Activated T-helper 2 cell treated with anti-CD3 and anti-CD28 coated beads, Interferon-gamma antibody, Interleukin-2, Interleukin-4, amounts not matched to agents 10 μg/mL and 5 μg/mL and 100 μg/mL, durations not matched to agents 14 hours and 24 hours and 36 hours (primary cell): ENCODE results near the gene HOXC10. TPM values are rescaled to one million over a fixed set of nuclear protein-coding genes. Genes with fewer than 3 reads are reported as not detected.

Experiments used
- DNase-seq: peaks from one replicate; pipeline ENCODE4 v3.0.0; 2021; ENCODE audit warnings: low spot score
- H3K27ac Mint-ChIP-seq: one replicate; pipeline ENCODE4 v1.8.0; 2021; ENCODE audit warnings: mixed read lengths
- H3K27me3 Mint-ChIP-seq: one replicate; pipeline ENCODE4 v1.8.0; 2021; ENCODE audit warnings: low read depth, mixed read lengths
- H3K36me3 Mint-ChIP-seq: one replicate; pipeline ENCODE4 v1.8.0; 2021; ENCODE audit warnings: low read depth, mixed read lengths
- H3K4me1 Mint-ChIP-seq: one replicate; pipeline ENCODE4 v1.8.0; 2021; ENCODE audit warnings: low read depth, mixed read lengths
- H3K4me3 Mint-ChIP-seq: one replicate; pipeline ENCODE4 v1.8.0; 2021; ENCODE audit warnings: low read depth, mild to moderate bottlenecking, moderate library complexity, mixed read lengths
- H3K9me3 Mint-ChIP-seq: one replicate; pipeline ENCODE4 v1.8.0; 2021; ENCODE audit warnings: mixed read lengths
- intact Hi-C: fragments of 100-400 bp; cut with micrococcal nuclease; formaldehyde crosslinking; loops from one replicate; pipeline ENCODE4 v1.15.1; 2023
- total RNA-seq: library from RNA; stranded (reverse); gene quantifications from 2 replicates; pipeline ENCODE4 v1.2.3, GENCODE V29; 2022

HOXC10 gene
- total RNA-seq, 1 donor from 2014 or later: not detected

DNA sequence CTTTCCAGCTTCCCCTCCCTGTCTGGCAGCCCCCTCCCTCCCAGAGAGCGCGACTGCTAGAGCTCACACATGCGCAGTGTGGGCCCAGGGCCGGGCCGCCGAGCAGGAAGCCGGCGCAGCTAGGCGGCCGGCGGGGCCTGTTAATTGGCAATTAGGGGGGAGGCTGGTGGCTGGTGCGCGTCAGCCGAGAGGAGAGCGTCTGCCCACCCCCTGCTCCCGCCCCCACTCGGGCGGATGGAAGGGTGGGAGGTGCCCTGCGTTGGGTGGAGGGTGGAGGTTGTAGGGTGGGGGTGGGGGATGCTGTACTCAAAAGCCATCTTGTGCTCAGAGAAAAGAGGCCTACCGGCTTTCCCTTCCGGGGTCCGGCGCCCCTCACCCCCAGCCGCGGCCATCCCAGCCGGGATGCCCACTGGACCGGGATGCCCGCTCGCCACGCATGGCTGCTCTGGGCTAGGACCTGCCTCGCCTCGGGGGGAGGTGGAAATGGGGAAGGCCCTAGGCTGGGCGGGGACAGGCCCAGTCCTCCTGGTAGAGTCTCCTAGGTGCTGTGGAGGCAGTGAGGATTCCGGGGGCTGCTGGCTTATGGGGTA is 33.0 kb downstream of the HOXC10 start:
- H3K4me3 Mint-ChIP-seq: peak overlapping the region; percentile 81
- peaks cover 75% of the 10 kb centered on the region for H3K27me3 Mint-ChIP-seq
- H3K9me3 Mint-ChIP-seq: no peaks in the 10 kb centered on the region
- intact Hi-C loops: loop anchor here (2.0 to 10.0 kb wide), 3 partner anchors 15 to 1013 kb away; partner anchors contain the start of genes EIF4B and HOXC5
- peaks cover 17% of the 10 kb centered on the region for H3K4me1 Mint-ChIP-seq
- H3K36me3 Mint-ChIP-seq: peaks cover 5% of the 10 kb centered on the region
- peak; percentile 67 for DNase-seq
- H3K27ac Mint-ChIP-seq: peak overlapping the region; percentile 18

DNA sequence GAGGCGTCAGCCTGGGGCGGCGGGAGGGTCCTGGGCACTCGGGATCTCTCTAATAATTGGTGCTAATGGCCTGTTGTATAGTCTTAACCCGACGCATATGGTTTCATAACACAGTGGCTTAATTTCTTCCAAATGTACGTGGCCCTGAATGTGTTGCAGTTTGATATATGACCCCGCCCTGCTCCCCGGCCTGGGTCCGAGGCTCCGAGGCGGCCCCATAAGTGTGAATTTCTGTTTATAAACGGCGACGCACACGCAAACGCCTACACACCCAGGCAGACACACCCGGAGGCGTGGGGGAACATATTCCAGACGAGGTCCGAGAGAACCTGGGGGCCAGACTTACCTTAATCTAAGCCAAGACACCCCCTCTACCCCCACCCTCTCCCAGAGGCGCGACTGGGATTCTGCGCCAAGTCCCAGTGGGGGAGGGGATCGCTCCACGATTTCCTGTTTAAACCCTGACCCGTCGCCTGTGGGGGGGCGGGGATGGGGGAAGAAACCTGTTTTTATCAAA is 33.6 kb downstream of the HOXC10 start:
- H3K9me3 Mint-ChIP-seq: no peaks in the 10 kb centered on the region
- H3K4me1 Mint-ChIP-seq: peaks cover 17% of the 10 kb centered on the region
- peaks cover 75% of the 10 kb centered on the region for H3K27me3 Mint-ChIP-seq
- H3K27ac Mint-ChIP-seq: no peak overlapping the region
- intact Hi-C loops: loop anchor here (2.0 to 10.0 kb wide), 3 partner anchors 14 to 1014 kb away; partner anchors contain the start of genes EIF4B and HOXC5
- H3K4me3 Mint-ChIP-seq: peak overlapping the region; percentile 30
- H3K36me3 Mint-ChIP-seq: peaks cover 5% of the 10 kb centered on the region
- DNase-seq: no peak

DNA sequence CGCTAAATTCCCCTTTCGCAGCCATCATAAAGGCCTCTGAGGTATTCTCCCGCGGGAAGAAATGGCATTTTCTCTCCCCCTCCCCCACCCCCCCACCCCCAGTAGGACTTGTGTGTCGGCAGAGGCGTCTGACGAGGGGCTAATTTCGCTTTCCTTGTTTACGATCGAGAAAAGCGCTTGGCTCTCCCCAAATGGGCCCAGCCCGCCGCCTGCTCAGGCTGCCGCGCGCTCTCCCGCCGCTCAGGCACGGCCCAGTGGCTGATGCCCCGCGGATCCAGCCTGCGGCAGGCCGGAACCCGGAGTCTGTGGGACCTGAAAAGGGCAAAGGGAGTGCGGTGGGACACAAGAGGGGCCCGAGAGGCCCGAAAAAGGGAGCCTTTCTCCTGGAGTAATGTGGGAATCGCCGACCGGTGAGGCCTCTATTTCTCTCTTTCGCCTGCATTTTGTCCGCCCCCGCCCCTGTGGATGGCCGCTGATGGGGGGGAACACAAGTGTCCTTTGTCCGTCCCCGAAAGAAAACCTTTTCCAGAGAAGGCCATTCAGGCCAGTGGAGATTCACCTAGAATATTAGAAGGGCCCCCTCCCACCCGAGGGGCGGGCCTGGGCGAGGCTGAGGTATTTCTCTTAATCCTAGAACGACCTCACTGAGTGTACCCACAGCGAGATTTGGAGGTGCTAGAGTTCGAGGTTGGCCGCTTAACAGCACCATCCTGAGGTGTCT is 34.3 kb downstream of the HOXC10 start:
- H3K27me3 Mint-ChIP-seq: peaks cover 75% of the 10 kb centered on the region
- peaks cover 5% of the 10 kb centered on the region for H3K36me3 Mint-ChIP-seq
- H3K9me3 Mint-ChIP-seq: no peaks in the 10 kb centered on the region
- intact Hi-C loops: loop anchor here (1.0 to 10.0 kb wide), 4 partner anchors 8 to 1014 kb away; partner anchors contain the start of genes EIF4B and HOXC5
- peaks cover 17% of the 10 kb centered on the region for H3K4me1 Mint-ChIP-seq
- no peak overlapping the region for H3K4me3 Mint-ChIP-seq
- H3K27ac Mint-ChIP-seq: no peak overlapping the region
- no peak for DNase-seq

DNA sequence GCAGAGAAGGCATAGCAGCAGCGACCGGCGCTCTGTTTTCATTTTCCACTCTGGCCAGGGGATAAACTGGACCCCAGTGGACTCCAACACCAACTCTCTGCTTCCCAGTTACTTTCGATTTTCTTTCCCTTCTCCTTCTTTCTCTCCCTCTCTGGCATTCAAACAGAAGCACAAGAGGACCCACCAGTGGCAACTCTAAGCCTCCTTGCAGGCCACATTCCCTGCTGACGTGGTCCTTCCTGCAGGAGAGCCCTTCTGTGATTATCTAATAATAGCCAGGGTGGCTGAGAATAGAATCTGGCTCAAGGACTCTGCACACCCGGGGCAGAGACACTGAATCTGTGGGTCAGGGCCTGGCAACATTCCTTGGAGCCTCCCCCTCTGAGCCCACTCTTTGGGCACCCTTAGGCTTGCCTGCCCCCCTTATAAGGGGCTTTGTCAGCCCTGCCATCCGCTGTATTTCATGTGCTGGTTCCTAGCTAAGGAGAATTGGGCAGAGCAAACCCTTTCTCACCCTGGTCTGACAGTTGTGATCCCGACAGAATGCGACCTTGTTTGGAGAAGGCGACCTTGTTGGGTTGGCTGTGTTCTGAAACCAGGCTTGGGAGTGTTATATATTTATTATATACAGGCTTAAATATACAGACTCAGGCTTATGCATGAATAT is 35.1 kb downstream of the HOXC10 start:
- H3K36me3 Mint-ChIP-seq: peaks cover 5% of the 10 kb centered on the region
- no peaks in the 10 kb centered on the region for H3K9me3 Mint-ChIP-seq
- intact Hi-C loops: loop anchor here (1.0 to 10.0 kb wide), 4 partner anchors 7 to 1015 kb away; partner anchors contain the start of genes EIF4B and HOXC5
- peaks cover 12% of the 10 kb centered on the region for H3K4me1 Mint-ChIP-seq
- no peak for DNase-seq
- H3K27ac Mint-ChIP-seq: no peak overlapping the region
- peaks cover 74% of the 10 kb centered on the region for H3K27me3 Mint-ChIP-seq
- no peak overlapping the region for H3K4me3 Mint-ChIP-seq

DNA sequence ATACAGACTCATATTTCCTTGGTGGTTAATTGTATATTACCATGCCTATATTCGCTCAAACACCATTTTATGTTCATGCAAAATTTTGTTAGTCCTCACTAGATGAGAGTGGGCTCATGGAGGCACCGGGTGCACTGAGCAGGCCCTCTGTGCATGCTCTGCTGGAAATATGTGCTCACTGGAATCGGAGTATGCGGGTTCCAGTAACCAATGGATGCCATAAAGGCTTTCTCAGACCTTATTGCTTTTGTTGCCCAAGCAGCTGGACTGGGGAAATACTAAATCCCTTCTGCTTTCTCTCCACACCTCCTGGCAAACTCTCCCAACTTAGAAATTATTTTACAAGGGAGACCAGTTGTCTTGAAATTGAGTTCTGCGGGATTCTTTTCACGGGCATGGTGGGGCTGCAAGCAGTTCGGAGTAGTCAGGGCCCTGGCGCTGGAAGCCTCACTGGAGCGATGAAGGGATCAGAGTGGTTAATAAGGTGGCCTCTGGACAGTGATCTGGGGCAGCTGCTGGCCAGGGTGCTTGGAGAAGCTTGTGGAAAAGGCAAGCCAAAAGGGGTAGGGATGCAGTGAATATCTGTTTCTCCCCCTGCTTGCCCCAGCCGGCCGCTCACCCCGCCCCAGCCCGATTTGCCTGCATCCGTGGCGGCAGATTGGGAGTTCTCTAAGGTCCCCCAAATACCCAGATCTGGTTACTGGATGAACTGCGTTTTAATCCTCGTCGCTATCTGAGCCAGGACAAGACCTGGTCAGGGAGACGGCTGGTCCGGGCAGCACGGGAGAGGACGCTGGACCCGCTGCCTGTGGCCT is 35.9 kb downstream of the HOXC10 start:
- Mint-ChIP-seq H3K4me3 (no peak overlapping the region), H3K36me3 (peaks cover 5% of the 10 kb centered on the region), H3K27ac (no peak overlapping the region), H3K27me3 (peaks cover 74% of the 10 kb centered on the region), H3K9me3 (no peaks in the 10 kb centered on the region), H3K4me1 (peaks cover 14% of the 10 kb centered on the region)
- intact Hi-C loops: no loop called here
- DNase-seq: no peak

DNA sequence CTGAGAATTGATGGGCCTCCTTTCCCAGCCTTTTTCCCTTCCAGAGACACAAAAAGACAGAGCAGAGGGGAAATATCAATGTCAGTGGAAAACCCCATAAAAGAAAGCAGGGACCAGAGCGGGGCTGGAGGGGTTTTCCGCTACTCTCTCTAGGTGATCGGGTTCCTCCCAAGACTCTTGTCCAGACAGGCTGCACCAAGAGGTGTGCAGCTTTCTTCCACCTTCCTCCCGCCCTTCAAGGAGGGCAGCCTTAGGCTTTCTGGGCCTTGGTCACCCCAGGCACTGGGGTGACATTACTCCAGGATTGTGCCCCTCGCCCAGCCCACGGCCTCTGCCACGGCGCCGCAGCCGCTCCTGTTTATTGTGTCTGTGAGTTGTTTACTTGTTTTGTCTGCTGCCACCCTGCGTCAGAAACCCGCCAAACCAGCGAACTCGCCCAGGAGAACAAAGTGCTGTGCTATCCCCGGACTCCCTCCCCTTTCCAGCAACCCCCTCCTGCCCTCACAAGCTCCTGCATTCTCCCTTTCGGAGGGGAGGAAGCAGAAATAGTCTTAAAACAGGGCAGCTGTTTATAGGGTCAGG is 36.6 kb downstream of the HOXC10 start:
- intact Hi-C loops: no loop called here
- Mint-ChIP-seq H3K4me1 (peaks cover 18% of the 10 kb centered on the region), H3K36me3 (peaks cover 5% of the 10 kb centered on the region), H3K27ac (no peak overlapping the region), H3K9me3 (no peaks in the 10 kb centered on the region), H3K4me3 (no peak overlapping the region), H3K27me3 (peaks cover 79% of the 10 kb centered on the region)
- DNase-seq: no peak

DNA sequence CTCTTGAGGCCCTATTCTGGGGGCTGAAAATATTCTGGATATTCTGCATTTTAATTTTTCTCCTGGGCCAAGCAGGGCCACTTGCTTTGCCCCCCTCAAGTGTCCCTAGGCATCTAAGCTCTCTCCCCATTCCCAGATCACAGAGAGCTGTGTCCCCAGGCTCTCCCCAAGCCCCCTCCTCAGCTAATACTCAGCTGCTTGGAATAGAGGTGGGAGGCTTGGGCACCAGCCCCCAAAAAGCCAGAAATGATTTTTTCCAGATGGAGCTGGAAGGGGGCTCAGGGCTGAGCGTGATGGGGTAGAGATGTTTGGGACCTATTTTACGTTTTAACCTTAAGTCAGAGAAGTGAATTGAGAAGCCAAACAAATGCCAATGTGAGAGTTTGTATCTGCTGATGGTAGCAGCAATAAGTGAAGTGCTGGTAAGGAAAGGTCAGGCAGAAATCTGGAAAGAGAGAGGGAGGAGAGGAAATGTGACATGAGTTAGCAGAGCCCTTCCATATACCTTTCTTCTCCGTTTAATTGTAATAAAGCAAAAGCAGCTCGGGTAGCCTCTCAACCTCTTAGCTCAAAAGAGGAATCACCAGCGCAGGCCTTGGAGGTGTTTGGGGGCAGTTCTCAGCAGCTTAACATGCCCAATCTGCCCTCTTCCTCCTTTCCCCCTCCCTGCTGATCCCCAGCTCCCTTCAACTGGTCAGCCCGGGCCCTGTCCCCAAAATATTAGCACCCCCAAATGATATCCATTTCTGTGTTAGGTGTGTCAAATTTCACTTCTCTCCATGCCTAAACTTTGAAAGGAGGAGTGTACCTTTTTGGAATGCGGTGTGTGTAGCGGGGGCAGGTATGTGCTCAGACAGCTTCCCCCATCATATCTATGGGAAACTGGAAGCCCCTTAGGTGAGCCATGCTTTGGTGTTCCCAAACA is 38.3 kb downstream of the HOXC10 start:
- peaks cover 85% of the 10 kb centered on the region for H3K27me3 Mint-ChIP-seq
- intact Hi-C loops: no loop called here

DNA sequence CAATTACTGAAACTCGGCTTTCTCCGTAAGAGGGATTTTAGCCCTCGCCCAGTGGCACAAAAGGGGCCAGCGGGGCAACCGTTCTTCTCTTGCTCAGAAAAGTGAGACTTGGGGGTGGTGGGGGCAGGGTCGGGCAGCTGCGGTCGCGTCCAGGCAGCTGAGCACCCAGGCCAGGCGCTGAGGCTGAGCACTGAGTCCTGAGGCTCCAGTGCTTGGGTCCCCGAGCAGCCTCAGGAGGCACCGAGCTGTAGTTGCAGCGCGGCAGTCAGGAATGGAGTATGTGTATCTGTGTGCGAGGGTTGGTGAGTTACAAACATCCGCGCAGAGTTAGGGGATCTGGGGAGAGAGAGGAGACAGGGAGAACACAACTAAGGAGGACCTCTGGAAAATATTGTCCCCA is 39.2 kb downstream of the HOXC10 start:
- Mint-ChIP-seq H3K36me3 (peaks cover 5% of the 10 kb centered on the region), H3K27me3 (peaks cover 90% of the 10 kb centered on the region), H3K4me3 (no peak overlapping the region), H3K9me3 (no peaks in the 10 kb centered on the region), H3K27ac (no peak overlapping the region), H3K4me1 (peaks cover 14% of the 10 kb centered on the region)
- DNase-seq: no peak
- intact Hi-C loops: no loop called here

More for the DNA sequence above, 38.3 kb downstream of the HOXC10 start:
- no peak overlapping the region for H3K27ac Mint-ChIP-seq
- peaks cover 5% of the 10 kb centered on the region for H3K36me3 Mint-ChIP-seq
- H3K4me1 Mint-ChIP-seq: peaks cover 14% of the 10 kb centered on the region
- H3K4me3 Mint-ChIP-seq: no peak overlapping the region
- no peaks in the 10 kb centered on the region for H3K9me3 Mint-ChIP-seq
- DNase-seq: no peak

DNA sequence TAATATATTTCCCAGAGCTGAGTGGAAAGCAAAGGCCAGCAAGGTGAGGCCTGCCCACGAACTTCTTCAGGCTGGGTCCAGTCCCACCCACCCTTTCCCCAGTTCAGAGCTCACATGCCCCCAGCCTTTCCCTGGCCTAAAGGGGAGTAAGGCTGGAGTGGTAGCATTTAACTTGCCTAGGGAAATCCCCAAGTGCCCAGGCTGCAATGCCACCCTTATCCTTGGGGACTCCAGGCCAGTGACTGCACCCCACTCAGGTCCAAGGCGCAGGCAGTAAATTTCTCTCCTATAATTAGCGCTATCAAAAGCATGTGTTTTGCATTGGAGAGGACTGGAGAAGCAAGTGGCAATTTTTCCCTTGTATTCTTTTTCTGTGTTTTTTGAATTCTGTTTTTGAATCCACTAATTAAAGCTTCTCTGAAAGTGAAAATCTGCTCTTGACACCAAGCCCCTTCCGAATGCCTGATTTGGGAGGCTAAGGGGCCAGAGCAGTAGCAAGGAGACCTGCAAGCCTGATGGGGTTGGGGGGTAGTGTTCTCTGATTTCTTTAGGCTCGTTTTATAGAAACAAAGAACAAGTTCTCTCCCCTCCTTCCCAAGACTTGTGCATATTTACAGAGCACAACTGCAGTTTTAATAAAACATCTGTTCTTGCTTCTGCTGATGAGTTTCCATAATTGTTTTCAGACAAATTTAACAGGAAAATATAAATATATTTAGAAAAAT is 39.8 kb downstream of the HOXC10 start:
- intact Hi-C loops: no loop called here
- no peaks in the 10 kb centered on the region for H3K9me3 Mint-ChIP-seq

DNA sequence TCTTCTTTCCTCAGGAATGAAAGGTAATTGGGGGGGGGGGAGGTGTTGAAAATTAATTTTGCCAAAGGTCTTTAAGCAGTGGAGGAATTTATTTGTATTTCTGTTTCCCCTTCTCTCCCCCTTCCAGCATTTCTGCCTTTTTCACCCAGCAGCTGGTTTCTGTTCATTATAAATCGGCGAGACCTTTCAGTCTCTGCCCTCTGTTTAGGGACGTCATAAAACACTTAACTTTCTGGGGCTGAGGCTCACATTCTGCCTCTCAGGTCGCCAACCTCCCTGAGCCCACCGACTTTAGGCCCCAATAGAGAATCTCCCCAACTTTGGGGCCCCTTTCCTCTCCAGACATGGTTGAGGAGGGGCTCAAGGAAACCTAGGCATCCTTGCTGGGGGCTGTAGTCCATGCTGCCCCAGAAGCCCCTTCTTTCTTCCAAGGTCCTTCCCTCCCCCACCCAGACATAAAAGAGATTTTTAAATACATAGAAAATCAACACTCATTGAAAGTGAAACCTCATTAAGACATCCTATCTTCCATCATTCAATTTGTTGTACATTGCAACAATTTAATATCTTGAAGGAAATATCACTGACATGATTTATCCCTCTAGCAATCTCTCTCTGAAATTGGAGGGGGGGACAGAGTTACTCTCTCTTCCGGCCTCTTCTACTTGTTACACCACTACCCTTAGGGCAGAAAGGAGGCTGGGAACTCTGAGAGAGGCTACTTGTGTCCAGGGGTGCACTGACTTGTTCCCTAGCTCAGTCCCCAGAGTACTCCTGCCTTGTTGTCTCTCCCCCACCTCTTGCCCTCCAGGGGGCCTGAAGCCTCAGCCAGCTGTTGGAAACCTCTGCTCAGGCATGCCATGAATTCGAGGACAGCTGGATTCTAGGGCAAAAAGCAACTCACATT is 40.8 kb downstream of the HOXC10 start:
- Mint-ChIP-seq H3K4me3 (no peak overlapping the region), H3K36me3 (no peaks in the 10 kb centered on the region), H3K4me1 (peaks cover 10% of the 10 kb centered on the region), H3K27me3 (peaks cover 88% of the 10 kb centered on the region), H3K27ac (no peak overlapping the region), H3K9me3 (no peaks in the 10 kb centered on the region)
- DNase-seq: no peak
- intact Hi-C loops: no loop called here

More for the DNA sequence above, 39.8 kb downstream of the HOXC10 start:
- Mint-ChIP-seq H3K4me3 (no peak overlapping the region), H3K4me1 (peaks cover 13% of the 10 kb centered on the region), H3K36me3 (peaks cover 5% of the 10 kb centered on the region), H3K27ac (no peak overlapping the region), H3K27me3 (peaks cover 91% of the 10 kb centered on the region)
- DNase-seq: no peak
